ENCODE data around the gene EMC6.

Gene EMC6

DNA sequence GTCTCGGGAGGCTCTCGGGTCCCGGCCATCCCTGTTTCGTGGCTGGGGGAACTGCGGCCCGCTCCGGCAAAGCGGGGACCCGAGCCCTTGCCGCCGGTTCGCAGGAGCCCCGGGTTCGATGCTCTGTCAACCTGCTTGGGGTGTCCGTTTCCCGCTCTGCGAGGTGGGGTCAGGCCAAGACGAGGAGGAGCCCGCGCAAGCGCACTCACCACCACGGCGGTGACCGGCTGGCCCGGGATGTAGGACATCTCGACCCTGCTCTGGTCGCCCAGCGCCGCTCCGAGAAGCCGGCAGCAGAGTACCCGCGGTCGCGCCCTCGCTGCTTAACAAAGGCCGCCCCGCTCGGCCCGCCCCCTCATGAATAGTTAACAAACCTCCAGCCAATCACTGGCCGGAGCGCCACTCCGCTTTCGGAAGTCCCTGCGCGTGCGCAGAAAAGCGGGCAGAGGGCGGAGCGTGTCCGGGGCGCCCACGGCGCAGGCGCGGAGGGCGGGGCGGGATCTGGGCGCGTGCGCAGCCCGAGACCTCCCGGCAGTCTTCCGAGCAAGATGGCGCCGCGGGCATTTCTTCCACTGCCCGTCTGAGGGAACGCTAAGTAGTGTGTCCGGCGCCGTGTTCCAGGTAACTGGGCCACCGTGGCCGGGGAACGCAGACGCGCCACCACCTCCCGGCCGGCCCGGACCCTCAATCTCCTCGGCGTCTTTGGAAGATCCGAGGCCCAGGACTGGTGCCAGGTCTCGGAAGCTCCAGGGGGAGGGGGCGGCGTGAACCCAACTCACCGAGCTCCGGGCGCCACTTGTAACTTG is at the start of gene EMC6, which contains the start of gene TAX1BP3:
TSS of gene EMC6 (plus strand) at position 534 of the 806 bp plus-strand sequence. CDS start 335 bp downstream, outside the sequence.
TSS of gene TAX1BP3 (minus strand) at position 300 of the 806 bp plus-strand sequence. CDS start at position 248, 52 bp downstream.
- peak; percentile 60 for DNase-seq

DNA sequence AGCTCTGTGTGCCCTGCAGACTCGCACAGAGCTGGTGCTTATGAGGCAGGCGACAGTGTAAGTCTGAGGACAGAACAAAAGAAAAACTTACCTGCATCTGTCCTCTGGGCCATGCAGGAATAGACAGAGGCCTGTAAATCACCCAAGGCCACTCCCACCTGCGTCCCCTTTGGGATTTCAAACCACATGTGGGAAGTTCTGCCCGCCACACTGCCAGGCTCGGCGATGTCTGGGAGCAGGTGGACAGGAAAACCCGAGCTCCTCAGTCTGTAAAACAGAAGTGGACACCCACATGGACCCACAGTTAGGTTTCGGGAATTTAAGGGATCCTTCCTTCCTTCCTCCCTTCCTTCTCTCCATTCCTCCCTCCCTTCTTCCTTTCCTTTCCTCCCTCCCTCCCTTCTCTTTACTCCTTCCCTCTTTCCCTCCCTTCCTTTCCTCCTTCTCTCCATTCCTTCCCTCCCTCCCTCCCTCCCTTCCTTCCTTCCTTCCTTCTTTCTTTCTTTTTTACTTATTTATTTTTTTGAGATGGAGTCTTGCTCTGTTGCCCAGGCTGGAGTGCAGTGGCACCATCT is 47.4 kb upstream of the EMC6 start:
- DNase-seq = no peak

DNA sequence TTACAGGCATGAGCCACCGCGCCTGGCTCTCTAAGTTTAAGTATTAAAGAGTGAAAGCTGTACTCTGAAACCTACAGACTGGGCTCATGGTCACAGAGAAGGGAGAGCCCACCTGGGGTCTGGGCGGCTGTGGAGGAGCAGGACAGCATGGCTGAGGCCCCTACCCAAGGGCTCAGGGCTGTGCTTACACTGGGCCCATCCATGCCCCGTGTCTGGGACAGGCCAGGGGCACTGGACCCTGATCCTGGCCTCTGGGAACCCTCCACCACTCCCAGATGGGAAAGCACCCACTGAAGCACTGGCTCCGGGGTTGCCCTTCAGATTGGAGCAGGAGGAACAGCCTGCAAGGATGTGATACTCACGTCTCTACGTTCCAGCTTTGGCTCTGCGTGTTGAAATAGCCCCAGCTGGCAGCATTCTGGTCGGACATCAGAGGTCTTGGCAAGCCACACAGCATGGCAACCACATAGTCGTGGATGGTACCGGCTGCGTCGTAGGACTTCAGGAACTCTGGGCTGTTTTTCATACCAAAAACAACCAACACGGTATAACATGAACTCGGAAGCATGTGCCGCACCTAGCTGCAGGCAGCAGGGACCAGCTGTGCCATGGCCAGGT is 45.5 kb upstream of the EMC6 start:
- no peak for DNase-seq

DNA sequence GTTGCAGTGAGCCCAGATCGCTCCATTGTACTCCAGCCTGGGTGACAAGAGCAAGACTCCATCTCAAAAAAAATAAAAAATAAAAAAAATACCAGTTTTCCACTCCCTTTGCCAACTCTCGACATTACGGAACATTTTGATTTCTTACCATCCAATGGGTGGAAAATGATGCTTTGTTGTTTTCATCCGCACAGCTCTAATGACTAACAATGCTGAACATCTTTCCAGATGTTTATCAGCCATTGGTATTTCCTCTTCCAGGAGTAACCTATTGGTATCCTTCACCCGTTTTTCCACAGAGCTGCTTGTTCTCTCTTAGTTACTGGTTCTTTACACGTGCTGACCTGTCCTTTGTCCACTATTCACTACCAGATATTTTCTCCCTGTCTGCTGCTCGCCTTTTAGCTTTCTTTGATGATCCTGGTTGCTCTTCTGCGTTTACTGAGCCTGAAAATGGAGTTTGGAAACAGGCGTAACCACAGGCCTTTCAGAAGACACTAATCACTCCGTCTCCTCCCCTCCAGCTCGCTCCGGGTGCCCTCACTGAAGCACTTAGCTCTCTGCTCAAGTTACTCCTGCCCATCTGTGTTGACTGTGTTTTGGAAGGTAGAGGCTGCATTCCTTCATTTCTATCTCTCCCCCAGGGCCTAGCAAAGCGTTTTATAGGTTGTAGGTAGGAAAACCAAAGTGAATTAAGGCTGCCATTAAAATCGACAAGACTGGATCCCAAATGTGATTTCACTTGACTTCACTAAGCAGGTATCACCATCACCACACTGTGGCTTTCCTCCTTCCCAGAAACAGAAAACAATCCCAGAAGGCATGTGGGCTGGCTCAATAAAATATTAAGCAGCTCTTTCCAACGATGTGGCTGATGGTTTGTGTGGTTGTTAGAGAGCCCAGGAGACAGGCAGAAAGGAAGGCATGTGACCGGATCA is 41.5 kb upstream of the EMC6 start:
- no peak for DNase-seq

DNA sequence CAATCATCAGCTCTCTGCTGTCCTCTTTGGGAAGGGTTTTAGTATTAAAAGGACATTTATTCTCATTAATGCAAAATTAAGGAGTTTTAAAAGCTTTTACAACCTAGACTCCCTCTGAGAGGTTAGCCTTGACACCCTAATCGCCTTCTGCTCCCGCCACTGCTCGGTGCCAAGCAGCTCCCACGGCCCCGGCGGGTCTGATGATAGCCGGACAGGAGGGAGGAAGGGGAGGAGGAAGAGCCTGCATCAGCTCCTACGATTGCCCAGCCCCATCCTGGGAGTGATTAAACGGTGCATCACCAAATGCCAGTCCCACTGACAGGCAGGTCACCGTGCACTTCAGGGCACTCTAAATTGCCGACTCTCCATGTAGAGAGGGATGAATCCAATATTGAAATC is 40.8 kb upstream of the EMC6 start:
- DNase-seq = no peak

GRCh38 chr17:3630781-3631180 is 37.8 kb upstream of the EMC6 start:
- DNase-seq = no peak

DNA sequence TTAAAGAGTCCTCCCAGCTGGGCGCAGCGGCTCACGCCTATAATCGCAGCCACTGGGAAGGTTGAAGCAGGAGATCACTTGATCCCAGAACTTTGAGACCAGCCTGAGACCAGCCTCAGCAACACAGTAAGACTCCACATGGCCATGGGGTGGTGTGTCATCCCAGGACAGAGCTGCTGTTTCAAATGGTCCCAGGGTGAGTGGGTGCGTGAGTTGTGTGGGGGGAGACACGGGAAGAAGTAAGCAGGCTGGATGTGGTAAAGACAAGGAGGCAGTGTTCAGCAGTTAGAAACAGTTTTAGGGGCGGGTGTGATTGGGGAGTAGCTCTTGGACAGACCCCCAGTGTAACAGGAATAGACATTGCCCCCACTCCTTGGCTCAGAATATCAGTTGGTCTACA is 36.3 kb upstream of the EMC6 start:
- no peak for DNase-seq

DNA sequence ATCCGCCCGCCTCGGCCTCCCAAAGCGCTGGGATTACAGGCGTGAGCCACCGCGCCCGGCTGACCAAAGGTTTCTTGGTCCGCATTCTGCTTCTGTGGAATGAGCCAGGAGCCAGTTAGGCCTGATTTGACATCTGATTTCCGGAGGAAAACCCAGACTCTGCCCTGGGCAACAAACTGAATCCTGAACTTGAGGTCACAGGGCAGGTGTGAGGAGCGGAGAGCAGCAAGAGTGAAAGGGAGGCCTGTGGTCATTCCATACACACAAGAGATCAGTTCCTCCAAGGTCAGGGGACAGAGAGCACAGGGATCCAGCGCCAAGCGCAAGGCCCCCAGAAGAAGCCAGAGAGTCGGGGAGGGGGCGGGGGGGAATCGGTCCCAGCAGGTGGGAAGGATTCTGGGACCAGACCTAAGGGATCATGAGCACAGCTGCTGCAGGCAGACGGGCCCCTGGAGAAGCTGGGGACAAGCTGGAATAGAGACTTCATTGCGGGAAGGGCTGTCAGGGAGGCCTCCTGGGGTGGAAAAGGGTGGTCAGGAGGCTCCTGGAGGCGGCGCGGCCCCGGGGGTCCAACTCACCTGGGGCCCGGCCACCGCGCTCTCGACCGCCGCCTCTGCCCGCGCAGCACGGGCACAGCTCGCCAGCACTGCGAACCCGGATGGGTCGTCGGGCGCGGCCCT is 33.0 kb upstream of the EMC6 start:
- no peak for DNase-seq

- DNase-seq = peak; percentile 94
These were observed 32.3 kb upstream of the EMC6 start, which contains the start of the genes CTNS and SHPK for GRCh38 chr17:3636154-3636907. Gene CTNS (plus strand): TSS chr17:3636760. CDS start chr17:3640207, 3,447 bp downstream. Gene SHPK (minus strand): TSS chr17:3636250. CDS start chr17:3636219, 31 bp downstream.

DNA sequence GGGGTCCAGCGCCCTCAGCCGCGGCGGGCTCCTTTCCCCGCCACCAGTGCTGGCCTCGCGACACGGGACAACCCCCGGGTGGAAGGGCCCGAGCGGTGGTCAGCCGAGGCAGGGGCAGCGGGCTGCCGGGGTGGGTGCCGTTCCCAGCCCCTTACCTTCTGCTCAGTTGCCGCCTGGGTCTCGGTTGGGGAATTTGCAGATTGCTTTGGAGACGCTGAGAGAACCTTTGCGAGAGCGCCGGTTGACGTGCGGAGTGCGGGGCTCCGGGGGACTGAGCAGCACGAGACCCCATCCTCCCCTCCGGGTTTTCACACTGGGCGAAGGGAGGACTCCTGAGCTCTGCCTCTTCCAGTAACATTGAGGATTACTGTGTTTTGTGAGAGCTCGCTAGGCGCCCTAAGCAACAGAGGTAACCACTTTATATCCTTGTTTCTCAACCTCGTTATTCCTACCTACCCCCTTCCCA is 31.7 kb upstream of the EMC6 start:
- no peak for DNase-seq

DNA sequence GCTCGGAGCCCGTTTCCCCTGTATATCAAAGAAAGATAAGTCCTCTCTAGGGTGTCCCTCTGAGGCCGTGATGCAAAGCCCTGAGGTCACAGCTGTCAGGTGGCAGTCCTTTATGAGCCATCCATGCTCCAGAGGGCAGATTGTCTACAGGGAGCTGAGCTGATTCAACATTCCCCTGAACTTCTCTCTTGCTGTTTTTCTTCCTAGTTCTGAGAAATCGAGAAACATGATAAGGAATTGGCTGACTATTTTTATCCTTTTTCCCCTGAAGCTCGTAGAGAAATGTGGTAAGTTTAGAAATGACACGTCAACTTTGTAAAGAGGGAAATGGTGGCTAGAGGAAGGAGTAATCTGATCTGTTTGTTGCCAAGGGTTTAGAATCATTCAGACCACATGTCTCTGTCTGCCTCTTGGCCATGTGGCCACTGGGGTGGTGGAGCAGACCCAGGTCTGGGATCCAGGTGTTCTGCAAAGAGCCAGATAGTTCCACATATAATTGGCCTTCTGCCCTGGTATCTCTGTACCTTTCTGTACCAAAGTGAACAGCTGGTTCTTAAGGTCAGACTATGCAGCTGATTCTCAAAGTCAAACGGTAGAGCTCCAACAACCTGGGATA is 28.5 kb upstream of the EMC6 start:
- no peak for DNase-seq

DNA sequence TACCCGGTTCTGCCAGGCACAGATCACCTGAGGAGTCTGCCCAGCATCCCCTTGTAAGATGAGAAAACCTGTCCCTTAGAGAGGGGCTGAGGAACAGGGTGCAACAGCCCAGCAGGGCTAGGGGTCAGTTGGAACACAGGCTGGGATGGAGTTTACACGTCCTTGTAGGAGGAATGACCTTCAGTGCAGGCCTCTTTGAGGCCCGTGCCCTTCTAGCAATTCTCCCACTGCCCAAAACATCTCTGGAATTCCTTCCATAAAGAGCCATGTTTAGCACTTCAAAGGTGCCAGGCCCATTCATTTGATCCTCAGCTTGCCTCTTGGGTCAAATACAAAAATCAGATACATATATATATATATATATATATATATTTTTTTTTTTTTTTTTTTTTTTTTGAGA is 27.6 kb upstream of the EMC6 start:
- no peak for DNase-seq

DNA sequence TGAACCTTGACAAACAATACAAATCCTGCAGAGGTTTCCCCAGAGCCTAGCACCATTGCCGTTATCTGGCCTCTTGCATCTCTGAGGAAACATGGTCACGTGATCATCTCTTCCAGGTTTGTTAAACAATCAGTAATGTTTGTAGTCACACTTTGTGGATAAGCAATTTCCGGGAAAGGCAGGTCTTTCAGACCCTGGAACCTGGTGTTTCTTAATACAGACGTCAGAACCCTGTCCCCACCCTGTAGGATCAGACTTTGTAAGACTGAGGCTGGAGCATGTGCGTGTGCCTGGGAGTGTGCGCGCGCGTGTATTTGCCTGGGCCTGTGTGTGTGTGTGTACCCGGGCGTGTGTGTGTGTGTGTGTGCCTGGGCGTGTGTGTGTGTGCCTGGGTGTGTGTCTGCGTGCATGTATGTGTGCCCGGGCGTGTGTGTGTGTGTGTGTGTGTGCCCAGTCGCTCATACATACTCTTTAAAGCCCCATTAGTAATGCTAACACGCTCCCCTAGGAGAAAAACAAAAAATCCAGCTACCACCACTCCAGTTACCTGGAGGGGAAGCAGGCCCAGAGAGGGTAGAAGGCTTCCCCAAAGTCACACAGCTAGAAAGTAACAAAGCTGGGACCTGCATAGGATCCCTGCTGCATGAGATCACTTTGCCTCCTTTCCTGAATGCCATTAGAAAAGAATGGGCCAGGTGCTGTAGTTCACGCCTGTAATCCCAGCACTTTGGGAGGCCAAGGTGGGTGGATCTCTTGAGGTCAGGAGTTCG is 26.7 kb upstream of the EMC6 start:
- no peak for DNase-seq

GRCh38 chr17:3643889-3644349 is 24.7 kb upstream of the EMC6 start:
- DNase-seq = no peak

- DNase-seq = no peak
These were observed 23.3 kb upstream of the EMC6 start for GRCh38 chr17:3645310-3645709.

DNA sequence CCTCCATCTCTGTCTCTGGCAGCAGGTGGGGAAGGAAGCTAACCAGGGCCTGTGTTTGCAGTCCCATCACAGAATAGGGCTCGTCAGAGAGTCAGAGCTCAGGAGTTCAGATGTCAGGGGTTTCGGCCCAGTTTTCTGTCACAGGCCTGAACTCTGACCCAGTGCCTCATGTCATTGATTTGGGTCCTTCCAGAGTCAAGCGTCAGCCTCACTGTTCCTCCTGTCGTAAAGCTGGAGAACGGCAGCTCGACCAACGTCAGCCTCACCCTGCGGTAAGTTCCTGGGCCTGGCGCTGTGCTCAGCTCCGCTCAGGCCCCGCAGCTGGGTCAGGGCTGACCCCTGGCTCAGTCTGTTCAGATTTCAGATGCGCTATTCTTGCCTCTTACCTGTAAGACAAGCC is 21.4 kb upstream of the EMC6 start:
- DNase-seq = no peak

DNA sequence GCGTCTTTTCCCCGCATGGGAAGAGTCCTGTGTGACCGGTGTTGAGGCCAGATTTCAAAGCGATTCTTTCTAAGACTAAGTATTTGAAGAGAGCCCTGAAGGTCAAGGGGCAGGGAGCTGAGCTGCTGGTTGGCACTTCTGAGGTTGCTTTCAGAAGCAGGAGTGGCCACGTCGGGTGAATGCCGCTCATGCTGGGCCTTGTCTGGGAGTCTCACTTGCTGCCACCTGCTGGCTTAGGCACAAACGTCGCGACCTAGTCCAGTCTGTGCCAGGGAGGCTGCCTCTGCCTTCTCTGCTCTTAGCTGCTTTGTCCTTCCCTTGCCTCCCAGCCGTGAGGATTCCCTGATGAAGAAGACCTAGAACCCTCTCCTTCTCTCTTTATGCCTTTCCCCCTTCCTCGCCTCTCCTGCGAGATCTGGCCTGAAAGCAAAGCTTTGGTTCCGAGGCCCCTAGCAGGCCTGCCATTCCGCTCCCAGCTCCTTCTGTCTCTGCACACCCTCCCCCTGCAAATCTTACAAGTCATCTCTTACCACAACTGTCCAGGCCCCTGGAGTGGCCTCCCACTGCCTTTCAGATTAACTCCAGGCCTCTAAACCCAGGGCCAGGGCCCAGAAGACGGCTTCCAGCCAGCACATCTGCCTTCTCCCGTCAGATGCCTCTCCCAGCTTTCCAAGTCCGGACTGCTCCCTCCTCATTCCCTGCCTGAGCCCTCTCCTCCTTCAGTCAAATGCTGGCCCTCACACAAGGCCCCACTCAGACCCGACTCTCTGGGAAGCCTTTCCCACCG is 20.6 kb upstream of the EMC6 start:
- DNase-seq = no peak

GRCh38 chr17:3655766-3656165 is 12.8 kb upstream of the EMC6 start:
- no peak for DNase-seq

GRCh38 chr17:3656353-3656752 is 12.3 kb upstream of the EMC6 start:
- DNase-seq = no peak
